ENCODE data around the gene MTX1. TPM values are rescaled to one million over a fixed set of nuclear protein-coding genes. Genes with fewer than 3 reads are reported as not detected.

Gene MTX1
- total RNA-seq, 1 experiment from 2014 or later = 49.1 TPM

GRCh38 chr1:155174324-155175280, 33.9 kb upstream of the MTX1 start:
- DNase-seq (ENCODE audit: low read depth) = peak; percentile 10

GRCh38 chr1:155175281-155175926, 33.1 kb upstream of the MTX1 start:
- DNase-seq (ENCODE audit: low read depth) = no peak

GRCh38 chr1:155175927-155176371, 32.5 kb upstream of the MTX1 start:
- peak; percentile 10 for DNase-seq (ENCODE audit: low read depth)

GRCh38 chr1:155176544-155177071, 31.9 kb upstream of the MTX1 start:
- peak; percentile 67 for DNase-seq (ENCODE audit: low read depth)

- no peak for DNase-seq (ENCODE audit: low read depth)
Measured at GRCh38 chr1:155177192-155177917, 31.1 kb upstream of the MTX1 start.

- no peak for DNase-seq (ENCODE audit: low read depth)
Measured at GRCh38 chr1:155177918-155178281, 30.6 kb upstream of the MTX1 start.

GRCh38 chr1:155178441-155179111, 29.9 kb upstream of the MTX1 start:
- no peak for DNase-seq (ENCODE audit: low read depth)

GRCh38 chr1:155179112-155180031, 29.1 kb upstream of the MTX1 start:
- DNase-seq (ENCODE audit: low read depth) = no peak

- no peak for DNase-seq (ENCODE audit: low read depth)
Measured at GRCh38 chr1:155181371-155182051, 27.0 kb upstream of the MTX1 start.

GRCh38 chr1:155182052-155182550, 26.4 kb upstream of the MTX1 start:
- DNase-seq (ENCODE audit: low read depth) = no peak

GRCh38 chr1:155183775-155184221, 24.7 kb upstream of the MTX1 start:
- DNase-seq (ENCODE audit: low read depth) = no peak

- DNase-seq (ENCODE audit: low read depth) = no peak
Measured at GRCh38 chr1:155184351-155184811, 24.1 kb upstream of the MTX1 start.

- no peak for DNase-seq (ENCODE audit: low read depth)
Measured at GRCh38 chr1:155184835-155185782, 23.4 kb upstream of the MTX1 start.

- no peak for DNase-seq (ENCODE audit: low read depth)
Measured at GRCh38 chr1:155185783-155186066, 22.8 kb upstream of the MTX1 start.

- DNase-seq (ENCODE audit: low read depth) = no peak
Measured at GRCh38 chr1:155186067-155186793, 22.3 kb upstream of the MTX1 start.

GRCh38 chr1:155186794-155187455, 21.6 kb upstream of the MTX1 start:
- no peak for DNase-seq (ENCODE audit: low read depth)

- DNase-seq (ENCODE audit: low read depth) = no peak
Measured at GRCh38 chr1:155187456-155187891, 21.0 kb upstream of the MTX1 start.

Data from LHCN-M2 (cell line).